Measurements from ENCODE around the gene RNU5D-1. TPM values are rescaled to one million over a fixed set of nuclear protein-coding genes. Genes with fewer than 3 reads are reported as not detected.

Gene RNU5D-1
- total and polyA plus RNA-seq, 2 donors (not counting 1 experiment from before 2014, with no cell fraction given) = not detected

GRCh38 chr1:44707112-44707881 lies 23.7 kb downstream of the RNU5D-1 start:
- H3K27ac ChIP-seq (ENCODE audit: low read length in 2 of 2) = no peak overlapping the region
- CTCF ChIA-PET = interaction anchor here (0.6 to 2.2 kb wide), 10 partner anchors 7 to 904 kb away, joined by 3 to 23 read pairs (median 4); partner anchors contain the start of gene RPS8
- POLR2A ChIA-PET = no interaction called here
- no peaks in the 10 kb centered on the region for H3K9me3 ChIP-seq (ENCODE audit: control extremely low read depth in 1 of 3, control insufficient read depth in 2 of 3, insufficient read depth in 1 of 3, low read length in 2 of 3)
- 90% methylated on average over 4 of the region's 6 CpGs for WGBS (ENCODE audit: insufficient coverage)
- Mint-ChIP-seq H3K4me1 (peaks cover 20% of the 10 kb centered on the region), H3K9me3 (ENCODE audit: insufficient read depth) (no peaks in the 10 kb centered on the region), H3K27ac (no peak overlapping the region), H3K4me3 (no peak overlapping the region), H3K27me3 (no peaks in the 10 kb centered on the region)
- peaks cover 9% of the 10 kb centered on the region for H3K79me2 ChIP-seq (ENCODE audit: control insufficient read depth, insufficient read depth, low read length)
- H3K4me2 ChIP-seq (replicated peaks; ENCODE audit: low read depth, low read length, poor library complexity, severe bottlenecking) = peak overlapping the region; percentile 65
- H3K4me1 ChIP-seq (ENCODE audit: control insufficient read depth in 2 of 2, insufficient read depth in 2 of 2, low read length in 2 of 2) = peaks cover 18 to 21% of the 10 kb centered on the region in 2 donors
- H2AFZ ChIP-seq (ENCODE audit: insufficient read depth, low read depth, low read length, poor library complexity, severe bottlenecking) = no peak overlapping the region
- no peak overlapping the region for H3K9ac ChIP-seq (ENCODE audit: low read length)
- ATAC-seq (ENCODE audit: low read depth) (no peak), DNase-seq (no peak)
- no peak overlapping the region for H3K4me3 ChIP-seq (ENCODE audit: control extremely low read depth in 1 of 5, extremely low read depth in 1 of 5, insufficient read depth in 1 of 5, low read depth in 2 of 5, low read length in 4 of 5)
- no peaks in the 10 kb centered on the region for H4K20me1 ChIP-seq (ENCODE audit: control insufficient read depth, insufficient read depth, low read length, poor library complexity, severe bottlenecking)
- H3K36me3 ChIP-seq (replicated peaks in 1 of 2; ENCODE audit: control extremely low read depth in 1 of 2, control insufficient read depth in 1 of 2, extremely low read depth in 1 of 2, insufficient read depth in 2 of 2, low read length in 1 of 2) = no peaks in the 10 kb centered on the region
- H3K27me3 ChIP-seq (replicated peaks in 1 of 4; ENCODE audit: control extremely low read depth in 1 of 4, control insufficient read depth in 3 of 4, insufficient read depth in 4 of 4, low read length in 3 of 4) = no peaks in the 10 kb centered on the region
- TF ChIP-seq EZH2 (IDR thresholded peaks at IDR 0.05; ENCODE audit: borderline replicate concordance, insufficient read depth, low read depth, low read length, poor library complexity, severe bottlenecking) = no peak
- no peak for TF ChIP-seq CTCF (IDR thresholded peaks at IDR 0.05)
- intact Hi-C loops (cut with micrococcal nuclease) = no loop called here

- CTCF ChIA-PET = interaction anchor here (1.1 to 2.2 kb wide), 6 partner anchors 9 to 80 kb away, joined by 3 to 23 read pairs (median 6); no protein-coding TSS in a partner anchor
- Histone ChIP-seq H3K4me2 (replicated peaks; ENCODE audit: low read depth, low read length, poor library complexity, severe bottlenecking) (no peak overlapping the region), H3K9me3 (ENCODE audit: control extremely low read depth in 1 of 3, control insufficient read depth in 2 of 3, insufficient read depth in 1 of 3, low read length in 2 of 3) (no peaks in the 10 kb centered on the region), H3K27me3 (replicated peaks in 1 of 4; ENCODE audit: control extremely low read depth in 1 of 4, control insufficient read depth in 3 of 4, insufficient read depth in 4 of 4, low read length in 3 of 4) (no peaks in the 10 kb centered on the region), H2AFZ (ENCODE audit: insufficient read depth, low read depth, low read length, poor library complexity, severe bottlenecking) (no peak overlapping the region), H3K79me2 (ENCODE audit: control insufficient read depth, insufficient read depth, low read length) (peaks cover 9% of the 10 kb centered on the region), H3K4me3 (ENCODE audit: control extremely low read depth in 1 of 5, extremely low read depth in 1 of 5, insufficient read depth in 1 of 5, low read depth in 2 of 5, low read length in 4 of 5) (no peak overlapping the region), H3K9ac (ENCODE audit: low read length) (no peak overlapping the region), H3K36me3 (replicated peaks in 1 of 2; ENCODE audit: control extremely low read depth in 1 of 2, control insufficient read depth in 1 of 2, extremely low read depth in 1 of 2, insufficient read depth in 2 of 2, low read length in 1 of 2) (no peaks in the 10 kb centered on the region), H4K20me1 (ENCODE audit: control insufficient read depth, insufficient read depth, low read length, poor library complexity, severe bottlenecking) (no peaks in the 10 kb centered on the region), H3K4me1 (ENCODE audit: control insufficient read depth in 2 of 2, insufficient read depth in 2 of 2, low read length in 2 of 2) (peaks cover 9 to 13% of the 10 kb centered on the region in 2 donors), H3K27ac (ENCODE audit: low read length in 2 of 2) (no peak overlapping the region)
- intact Hi-C loops (cut with micrococcal nuclease) = no loop called here
- POLR2A ChIA-PET = no interaction called here
- Mint-ChIP-seq H3K4me1 (peaks cover 15% of the 10 kb centered on the region), H3K27ac (no peak overlapping the region), H3K27me3 (no peaks in the 10 kb centered on the region), H3K9me3 (ENCODE audit: insufficient read depth) (no peaks in the 10 kb centered on the region), H3K4me3 (no peak overlapping the region)
- DNase-seq (no peak), ATAC-seq (ENCODE audit: low read depth) (no peak)
- TF ChIP-seq EZH2 (IDR thresholded peaks at IDR 0.05; ENCODE audit: borderline replicate concordance, insufficient read depth, low read depth, low read length, poor library complexity, severe bottlenecking) (no peak), CTCF (IDR thresholded peaks at IDR 0.05) (no peak)
- 92% methylated on average over 2 of the region's 2 CpGs for WGBS (ENCODE audit: insufficient coverage)
These were observed 25.0 kb downstream of the RNU5D-1 start for GRCh38 chr1:44705938-44706337.
